NCI-H510A treated with DMSO at 0.1 percent for 48 hours (cell line): ENCODE measurements around the gene DZIP1L.
"Not testable (repeated sequence)": the region's sequence is repeated elsewhere in the genome, so short reads cannot be mapped to it uniquely, and the experiment has no call there.

Experiments
- DNase-seq: peaks from one replicate; lab custom pipeline; 2025; lab: John Stamatoyannopoulos, UW

The DZIP1L gene, protein sequence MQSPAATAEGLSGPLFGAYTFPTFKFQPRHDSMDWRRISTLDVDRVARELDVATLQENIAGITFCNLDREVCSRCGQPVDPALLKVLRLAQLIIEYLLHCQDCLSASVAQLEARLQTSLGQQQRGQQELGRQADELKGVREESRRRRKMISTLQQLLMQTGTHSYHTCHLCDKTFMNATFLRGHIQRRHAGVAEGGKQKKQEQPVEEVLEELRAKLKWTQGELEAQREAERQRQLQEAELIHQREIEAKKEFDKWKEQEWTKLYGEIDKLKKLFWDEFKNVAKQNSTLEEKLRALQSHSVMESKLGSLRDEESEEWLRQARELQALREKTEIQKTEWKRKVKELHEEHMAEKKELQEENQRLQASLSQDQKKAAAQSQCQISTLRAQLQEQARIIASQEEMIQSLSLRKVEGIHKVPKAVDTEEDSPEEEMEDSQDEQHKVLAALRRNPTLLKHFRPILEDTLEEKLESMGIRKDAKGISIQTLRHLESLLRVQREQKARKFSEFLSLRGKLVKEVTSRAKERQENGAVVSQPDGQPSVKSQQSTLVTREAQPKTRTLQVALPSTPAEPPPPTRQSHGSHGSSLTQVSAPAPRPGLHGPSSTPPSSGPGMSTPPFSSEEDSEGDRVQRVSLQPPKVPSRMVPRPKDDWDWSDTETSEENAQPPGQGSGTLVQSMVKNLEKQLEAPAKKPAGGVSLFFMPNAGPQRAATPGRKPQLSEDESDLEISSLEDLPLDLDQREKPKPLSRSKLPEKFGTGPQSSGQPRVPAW

DNA sequence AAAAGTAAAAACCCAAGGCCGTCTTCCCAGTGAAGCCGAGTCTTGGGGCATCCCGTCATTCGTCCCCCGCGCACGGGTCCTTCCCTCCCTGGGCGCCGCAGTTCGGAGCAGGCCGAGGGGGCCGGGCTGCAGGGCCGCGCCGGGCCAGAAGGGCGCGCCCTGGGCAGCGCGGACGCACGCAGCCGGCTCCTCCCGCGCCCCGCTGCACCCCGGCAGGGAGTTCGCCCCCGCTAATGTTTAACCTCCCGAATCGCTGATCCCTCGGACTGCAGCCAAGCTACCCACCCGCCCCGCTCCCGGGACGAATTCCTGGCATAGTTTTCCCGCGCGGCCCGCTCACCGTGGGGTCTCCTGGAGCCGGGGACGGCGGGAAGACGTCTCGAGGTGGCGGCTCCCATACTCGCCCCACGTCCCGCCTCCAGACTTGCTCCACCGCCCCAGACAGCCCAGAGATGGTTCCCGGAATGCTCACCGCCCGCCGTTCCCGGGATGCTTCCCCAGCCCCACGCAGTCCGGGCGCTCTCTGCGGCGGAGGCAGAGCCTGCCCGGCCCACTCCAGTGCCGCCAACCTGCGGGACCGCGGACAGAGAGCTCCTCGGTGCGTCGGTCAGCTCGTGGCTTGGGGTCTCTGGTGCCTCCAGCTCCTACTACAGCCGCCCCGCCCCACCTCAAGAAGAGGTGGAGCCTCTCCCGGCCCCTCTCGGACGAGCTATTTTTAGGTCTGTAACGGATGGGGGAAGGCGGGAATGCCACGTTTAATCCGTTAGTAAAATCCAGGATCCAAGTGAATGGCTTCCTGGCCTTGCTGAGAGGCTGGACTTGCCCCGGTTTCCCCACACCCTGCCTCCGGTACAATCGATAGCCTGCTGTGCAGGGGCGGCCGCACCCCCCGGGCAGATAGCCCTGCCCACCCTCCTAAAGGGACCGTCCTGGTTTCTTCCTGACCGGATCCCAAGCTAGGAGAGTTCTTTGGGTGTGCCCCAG lies at the start of gene DZIP1L:
Gene DZIP1L (minus strand): TSS at position 621 of the 984 bp plus-strand sequence. CDS start 11,637 bp downstream, outside the sequence.
- peak; percentile 45 for DNase-seq

DNA sequence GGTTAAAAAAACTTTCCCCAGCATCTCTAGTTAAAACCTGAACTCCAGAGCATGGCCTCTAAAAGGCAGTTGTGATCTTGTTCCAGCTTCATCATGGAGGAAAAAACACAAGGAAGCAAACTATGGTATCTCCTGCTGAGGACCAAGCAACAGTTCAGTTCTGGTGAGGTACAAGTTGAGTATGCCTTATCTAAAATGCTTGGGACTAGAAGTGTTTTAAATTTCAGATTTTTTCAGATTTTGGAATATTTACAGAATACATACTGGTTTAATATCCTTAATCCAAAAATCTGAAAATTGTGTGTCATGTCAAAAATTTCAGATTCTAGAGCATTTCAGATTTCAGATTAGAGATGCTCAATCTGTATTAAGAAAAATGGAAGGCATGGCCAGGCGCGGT lies 49.7 kb upstream of the DZIP1L start:
- DNase-seq = no peak

DNA sequence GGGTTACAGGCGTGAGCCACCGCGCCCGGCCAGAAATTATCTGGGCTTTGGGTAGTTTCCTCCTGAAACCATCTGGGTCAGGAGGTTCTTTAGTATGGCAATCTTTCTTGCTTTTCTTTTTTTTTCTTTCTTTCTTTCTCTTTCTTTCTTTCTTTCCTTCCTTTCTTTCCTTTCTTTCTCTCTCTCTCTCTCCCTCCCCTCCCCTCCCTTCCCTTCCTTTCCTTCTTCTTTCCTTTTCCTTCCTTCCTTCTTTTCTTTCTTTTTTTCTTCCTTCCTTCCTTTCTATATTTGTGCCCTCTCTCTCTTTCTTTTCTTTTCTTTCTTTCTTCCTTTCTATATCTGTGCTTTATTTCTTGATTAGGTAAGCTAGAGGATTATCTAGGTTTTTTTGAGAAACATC lies 42.3 kb upstream of the DZIP1L start:
- no peak for DNase-seq

DNA sequence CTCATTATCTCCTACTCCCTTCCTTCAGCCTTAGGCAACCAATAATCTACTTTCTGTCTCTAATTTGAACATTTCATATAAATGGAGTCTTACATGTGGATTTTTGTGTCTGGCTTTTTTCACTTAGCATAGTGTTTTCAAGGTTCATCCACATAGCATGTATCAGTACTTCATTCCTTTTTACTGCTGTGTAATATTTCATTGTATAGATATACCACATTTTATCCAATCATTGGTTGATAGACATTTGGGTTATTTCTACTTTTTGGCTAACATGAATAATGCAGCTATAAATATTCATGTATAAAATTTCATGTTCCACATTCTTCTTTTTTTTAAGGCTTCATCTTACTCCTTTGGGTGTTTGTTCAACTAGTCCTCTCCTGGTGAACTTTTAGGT lies 39.1 kb upstream of the DZIP1L start:
- DNase-seq = no peak

DNA sequence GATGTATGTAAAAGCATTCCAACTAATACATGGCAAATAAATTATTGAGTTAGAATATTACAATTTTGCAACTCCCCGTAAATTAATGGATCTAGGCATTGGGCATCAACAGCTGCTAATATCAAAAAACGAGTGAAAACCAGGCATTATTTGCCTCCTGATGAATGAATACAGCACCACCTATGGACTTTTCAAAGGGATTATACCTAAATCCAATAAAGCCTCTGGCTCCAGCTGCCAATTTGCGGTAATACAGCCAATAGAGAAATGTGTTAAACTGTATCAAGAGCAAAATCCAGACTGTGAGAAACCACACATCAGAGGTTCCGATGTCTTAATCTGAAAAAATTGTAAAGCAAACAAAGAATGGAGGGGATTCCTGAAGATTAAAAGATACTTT lies 33.1 kb upstream of the DZIP1L start:
- DNase-seq = no peak

DNA sequence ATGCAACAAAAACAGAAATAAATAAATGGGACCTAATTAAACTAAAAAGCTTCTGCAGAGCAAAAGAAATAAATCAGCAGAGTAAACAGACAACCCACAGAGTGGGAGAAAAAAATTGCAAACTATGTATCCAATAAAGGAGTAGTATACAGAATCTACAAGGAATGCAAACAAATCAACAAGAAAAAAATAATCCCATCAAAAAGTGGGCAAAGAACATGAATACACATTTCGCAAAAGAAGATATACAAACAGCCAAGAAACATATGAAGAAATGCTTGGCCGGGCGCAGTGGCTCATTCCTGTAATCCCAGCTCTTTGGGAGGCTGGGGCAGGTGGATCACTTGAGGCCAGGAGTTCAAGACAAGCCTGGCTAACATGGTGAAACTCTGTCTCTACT lies 26.8 kb upstream of the DZIP1L start:
- not testable (repeated sequence) for DNase-seq

DNA sequence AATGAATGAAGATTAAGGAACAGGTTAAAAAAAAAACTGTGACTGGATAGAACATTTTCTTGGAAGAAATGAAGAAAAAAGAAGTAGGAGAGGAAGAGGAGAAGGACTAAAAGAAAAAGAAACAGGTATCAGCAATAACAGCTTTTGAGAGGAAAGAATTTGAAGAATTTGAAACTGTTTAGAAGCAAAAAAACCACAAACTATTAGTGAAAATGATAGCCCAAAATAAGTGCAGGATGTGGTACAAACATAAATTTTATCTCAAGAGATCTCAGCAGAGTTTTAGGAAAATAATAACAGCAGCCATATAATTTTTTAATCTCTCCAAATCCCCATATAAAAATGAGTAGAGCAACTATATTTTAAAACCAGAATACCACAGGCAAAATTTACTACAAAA lies 25.5 kb upstream of the DZIP1L start:
- no peak for DNase-seq

DNA sequence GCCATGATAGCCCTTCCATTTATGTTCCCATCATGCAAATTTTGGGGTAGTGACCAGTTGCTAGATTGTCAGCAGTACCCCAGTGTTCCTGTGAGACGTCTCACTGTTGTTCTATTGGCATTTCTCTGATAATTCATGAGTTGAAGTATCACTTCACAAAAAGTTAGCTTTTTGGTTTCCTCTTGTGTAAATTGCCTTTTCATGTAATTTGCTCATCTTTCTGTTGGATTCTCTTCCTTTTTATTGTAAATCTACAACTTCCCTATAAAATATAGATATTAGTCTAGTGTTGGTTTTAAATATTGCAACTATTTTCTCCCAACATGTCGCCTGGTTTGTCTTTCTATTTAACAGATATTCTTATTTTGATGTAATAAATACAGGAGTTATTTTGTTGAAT lies 24.3 kb upstream of the DZIP1L start:
- DNase-seq = no peak

DNA sequence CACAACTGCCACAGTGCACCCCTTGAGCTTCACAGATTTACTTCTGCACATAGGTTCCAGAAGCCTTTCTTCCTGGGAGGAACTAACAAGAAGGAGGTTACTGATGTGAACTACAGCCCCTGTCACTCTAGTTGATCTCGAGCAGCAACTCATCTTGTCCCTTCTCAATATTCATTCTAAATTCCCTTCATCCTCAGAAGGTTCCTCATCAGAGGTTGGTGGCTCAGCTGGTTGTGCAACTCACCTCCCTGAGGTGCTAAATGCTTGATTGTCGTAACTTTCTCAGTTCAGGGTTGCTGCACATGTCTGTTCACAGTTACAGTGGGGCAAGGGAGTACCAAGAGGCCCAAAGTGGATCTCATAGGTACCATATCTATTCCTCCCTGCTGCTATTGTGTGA lies 22.5 kb upstream of the DZIP1L start:
- no peak for DNase-seq

DNA sequence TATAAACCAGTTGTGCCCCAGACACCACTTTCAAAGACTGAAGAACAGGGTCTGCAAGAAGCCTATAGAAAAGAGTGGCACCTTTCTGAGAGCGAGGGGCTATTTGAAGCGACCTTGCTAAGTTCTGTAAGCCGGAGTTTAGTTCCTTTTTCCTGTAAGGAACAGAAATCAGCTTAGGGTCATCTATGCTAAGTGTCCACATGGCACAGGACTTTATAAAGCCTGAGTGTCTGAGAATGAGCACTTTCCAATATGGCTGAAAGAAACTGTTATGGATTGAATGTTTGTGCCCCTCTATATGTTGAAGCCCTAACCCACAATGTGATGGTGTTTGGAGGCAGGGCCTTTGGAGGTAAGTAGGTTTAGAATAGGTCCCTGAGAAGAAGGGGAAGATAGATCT lies 20.8 kb upstream of the DZIP1L start:
- no peak for DNase-seq

DNA sequence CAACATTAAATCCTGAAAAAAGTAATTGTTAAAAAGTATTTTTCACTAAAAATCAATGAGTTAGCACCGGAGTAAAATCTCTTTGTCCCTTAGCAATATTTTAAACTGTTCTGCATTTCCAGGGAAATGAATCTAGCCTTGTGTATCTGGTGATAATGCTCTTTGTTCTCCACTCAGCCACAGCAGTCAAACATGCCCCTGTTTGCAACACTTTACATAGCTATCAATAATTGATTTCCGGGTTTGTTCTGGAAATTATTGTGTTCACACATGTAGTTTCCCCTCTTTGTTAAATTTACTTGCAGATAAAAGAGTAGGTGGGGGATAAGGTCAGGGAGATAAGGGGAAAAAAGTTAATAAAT lies 20.4 kb upstream of the DZIP1L start:
- DNase-seq = no peak

DNA sequence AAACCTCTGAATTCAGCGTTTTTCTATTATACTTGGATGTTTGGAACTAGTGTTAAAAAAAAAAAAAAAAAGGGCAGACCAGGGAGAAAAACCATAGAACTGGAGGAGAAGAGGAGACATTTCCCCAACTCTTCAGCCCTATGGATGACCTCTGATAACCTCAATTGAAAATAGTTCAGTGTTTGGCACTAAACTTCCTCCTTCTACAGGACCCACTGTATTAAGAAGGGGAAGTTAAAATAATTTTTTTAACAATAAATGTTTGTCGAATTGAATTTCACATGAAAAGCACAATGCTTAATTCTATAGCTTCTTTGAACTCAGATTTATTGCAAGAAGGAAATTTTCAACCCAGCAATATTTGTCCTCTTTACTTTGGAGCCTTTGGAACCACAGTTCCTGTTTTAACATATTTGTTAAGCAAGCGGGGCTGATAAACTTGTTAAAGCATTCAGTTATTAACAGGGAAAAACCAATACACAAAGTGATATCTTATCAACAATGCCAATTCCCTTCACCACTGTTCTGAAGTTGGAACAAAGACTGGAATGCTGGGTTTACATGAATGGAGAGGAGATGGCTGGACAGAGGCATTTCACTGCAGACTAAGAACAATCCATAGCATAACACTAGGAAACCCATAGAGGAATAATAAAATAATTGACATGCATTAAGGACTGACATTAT lies 19.9 kb upstream of the DZIP1L start:
- no peak for DNase-seq

DNA sequence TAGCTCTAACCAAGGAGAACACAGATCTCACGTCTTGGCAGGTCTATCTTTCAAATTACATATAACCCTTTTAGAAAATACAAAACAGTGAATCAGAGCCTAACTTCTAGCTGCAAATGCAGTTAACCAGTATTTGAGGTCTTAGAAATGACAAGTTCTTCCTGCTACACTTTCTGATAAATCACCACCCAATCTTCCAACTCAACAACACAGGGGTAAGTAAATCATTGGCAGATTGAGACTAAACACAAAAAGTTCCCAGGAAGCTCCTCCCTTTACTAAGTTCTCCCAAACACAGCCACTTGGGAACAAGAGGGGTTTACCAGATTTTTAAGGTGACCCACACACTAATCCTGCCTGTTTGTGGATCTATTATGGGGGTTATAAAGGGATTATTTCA lies 16.8 kb upstream of the DZIP1L start, which contains the start of gene A4GNT:
Gene A4GNT (minus strand): TSS at position 152 of the 400 bp plus-strand sequence. CDS start 1,134 bp downstream, outside the sequence.
- DNase-seq = no peak

DNA sequence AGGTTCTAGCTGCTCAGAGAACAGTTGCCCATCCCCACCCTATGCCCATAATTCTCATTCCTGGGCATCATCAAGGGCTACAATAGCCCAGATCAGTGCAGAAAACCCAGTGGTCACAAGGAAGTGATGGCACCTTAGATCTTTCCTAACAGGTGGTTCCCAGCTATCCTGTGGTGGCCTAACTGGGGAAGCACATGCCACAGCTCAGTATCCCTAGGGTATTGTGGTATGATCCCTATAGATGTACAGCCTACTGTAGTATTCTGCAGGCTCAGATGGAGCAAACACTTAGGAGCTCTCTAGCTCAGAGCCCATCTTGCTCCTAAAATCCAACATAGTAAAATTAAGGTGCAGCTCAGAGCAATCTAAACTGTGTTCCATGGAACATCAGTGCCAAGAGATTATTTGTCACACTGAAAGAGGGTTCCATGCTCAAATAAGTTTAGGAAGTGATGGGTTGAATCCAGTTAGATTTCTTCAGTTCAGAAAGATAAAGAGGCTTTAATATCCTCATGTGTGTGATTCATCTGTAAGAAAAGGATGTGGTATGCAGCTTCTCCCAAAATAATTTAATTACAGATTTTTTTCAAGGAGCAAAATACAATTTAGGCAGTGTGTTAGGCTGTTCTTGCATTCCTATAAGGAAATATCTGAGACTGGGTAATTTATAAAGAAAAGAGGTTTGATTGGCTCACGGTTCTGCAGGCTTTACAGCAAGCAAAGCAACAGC lies 12.4 kb upstream of the DZIP1L start:
- no peak for DNase-seq

DNA sequence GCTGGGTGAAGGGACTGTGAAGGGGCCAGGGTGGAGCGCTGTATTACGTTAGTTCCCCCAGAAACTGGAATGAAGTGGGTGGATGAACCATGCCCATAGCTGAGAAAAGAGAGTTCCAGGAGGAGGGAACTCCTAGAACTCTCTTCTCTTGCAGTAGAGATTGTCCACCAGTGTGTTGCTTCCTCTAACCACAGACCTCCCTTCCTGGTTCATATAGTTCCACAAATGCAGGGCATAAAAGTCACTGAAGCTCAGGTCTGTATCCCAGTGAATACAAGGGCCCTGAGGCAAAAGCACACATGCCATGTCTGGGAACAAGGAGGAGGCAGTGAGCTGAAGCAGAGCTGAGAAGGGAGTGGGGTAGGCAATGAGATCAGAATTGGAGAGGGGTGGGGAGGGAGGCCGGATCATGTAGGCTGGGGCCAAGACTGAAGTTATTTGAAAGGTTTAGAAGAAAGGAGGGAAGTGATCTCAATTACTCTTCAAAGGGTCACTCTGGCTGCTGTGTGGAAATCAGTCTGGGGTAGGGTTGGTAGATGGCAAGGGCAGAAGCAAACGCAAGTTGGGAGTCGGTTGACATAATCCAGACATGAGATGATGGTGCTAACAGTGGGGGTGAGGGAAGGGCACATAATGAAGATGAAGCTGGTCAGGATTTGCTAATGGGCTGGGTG lies 10.3 kb upstream of the DZIP1L start:
- no peak for DNase-seq

DNA sequence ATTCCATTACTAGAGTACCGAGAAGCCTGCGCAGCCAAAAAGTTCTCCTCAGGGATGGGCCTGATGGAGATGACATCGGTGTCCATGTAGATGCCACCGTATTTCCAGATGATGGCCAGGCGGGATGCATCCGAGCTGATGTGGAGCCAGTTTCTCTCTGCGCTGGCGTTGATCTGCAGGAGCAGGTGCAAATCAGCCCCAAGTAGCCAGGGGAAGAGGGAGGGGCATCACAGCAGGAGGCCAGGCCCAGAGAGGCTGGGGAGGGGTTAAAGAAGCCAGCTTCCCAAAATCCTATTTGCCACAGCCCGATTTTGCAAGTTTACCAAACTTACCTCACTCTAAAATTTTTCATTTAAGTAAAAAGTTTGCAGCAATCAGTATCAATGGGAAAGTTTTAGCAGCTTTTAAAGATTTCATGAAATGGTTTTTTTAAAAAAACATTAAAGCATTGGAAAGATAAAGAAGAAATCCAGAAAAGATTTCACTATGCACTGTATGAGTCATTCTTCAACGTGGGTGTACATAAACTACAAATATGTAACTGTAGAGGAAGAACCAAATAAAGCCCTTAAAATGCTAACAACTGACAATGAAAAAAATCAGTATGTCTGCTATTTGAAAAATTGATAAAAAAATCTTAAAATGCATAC lies 9.4 kb upstream of the DZIP1L start:
- DNase-seq = no peak

DNA sequence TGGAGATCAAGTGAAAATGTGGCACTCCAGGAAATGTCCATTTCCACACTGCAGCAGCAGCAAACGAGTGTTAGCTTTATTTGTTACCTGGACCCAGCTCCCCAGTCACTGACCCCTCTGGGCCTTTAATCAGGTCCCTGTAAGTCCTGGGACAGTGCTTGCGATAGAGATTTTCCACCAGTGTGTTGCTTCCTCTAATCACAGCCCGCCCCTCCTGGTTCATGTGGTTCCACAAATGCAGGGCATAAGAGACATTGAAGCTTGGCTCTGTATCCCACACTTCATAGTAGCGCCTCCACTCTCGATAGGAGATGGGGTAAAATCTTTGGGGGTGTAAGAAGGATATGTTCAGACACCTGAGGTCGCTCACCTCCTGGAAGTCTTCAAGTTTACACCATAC lies 8.8 kb upstream of the DZIP1L start:
- no peak for DNase-seq

DNA sequence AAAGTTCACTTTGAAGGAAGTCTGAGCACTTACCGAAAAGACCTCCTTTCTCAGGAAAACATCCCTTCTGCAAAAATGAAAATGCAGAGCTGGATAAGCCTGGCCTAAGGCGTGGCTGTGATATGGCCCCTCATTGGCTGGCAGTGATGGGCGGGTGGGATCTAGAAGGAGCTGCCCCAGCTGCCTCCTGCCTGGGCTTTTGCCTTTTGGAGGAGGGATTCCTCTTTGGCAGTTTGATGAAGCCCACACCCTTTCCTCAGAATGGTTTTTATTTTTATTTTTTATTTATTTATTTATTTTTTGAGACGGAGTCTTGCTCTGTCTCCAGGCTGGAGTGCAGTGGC lies 4.0 kb upstream of the DZIP1L start:
- no peak for DNase-seq

DNA sequence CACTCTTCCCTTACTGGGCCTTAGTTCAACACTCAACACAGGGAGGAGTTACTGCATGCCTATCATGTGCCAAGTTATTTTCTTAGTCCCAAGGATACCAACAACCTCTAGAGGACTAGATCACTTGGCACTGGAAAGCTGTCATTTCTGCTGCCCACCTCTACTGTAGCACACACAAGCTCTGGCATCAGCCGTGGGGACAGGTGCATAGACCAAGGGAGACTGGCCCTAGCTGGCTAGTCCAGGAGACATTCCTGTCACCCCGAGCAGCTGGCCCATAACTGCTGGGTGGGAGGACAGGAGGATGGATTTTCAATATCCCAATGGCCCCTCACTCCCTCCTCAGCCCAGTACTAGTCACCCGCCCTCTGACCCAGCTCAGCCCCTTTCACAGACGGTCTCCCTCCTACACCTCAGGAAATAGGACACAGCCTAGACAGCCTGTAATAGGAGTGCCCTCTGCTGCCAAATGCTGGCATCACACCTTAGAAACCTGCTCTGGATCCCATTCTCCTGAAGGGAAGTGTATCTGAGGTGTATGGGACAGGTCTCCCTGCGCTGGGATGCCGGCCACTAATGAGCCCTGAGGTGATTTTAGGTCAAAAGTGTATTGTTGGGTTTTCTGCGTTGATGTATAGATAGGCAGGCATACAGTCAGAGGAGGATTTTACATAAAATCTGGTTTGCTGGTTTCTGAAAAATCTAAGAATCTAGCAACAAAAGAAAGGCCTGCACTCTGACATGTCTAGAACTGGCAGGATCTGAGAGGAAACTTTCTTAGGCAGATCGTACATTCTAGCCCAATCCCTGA lies 3.4 kb upstream of the DZIP1L start:
- DNase-seq = peak; percentile 56
